HG03432 (cell line): ENCODE measurements around the gene PRR4.

Experiments used
- ATAC-seq: cut with Tn5 transposase; IDR thresholded peaks from one replicate; pipeline ENCODE4 v1.9.1; 2021; ENCODE audit warnings: mild to moderate bottlenecking, moderate library complexity; ENCODE audit not compliant: unreplicated experiment

PRR4 gene

DNA sequence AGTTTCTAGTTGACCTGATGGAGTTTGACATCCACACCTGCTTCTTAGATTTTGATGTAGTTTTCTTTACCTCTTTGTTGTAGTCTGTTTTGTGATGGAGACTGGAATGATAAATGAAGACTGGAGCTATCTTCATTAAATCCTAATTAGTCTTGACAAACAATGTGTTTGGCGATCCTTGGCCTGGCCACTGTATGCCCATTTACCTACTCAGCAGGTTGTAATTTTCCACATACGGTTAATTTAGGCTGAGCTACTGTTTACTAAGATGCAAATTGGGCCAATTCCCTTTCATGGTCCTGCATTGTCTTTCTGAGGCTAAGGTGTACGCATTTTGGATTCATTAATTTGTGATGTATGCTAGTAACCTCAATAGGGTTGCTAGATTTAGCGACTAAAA is 46.7 kb downstream of the PRR4 start, which contains the start of gene TAS2R7:
TAS2R7 (minus strand) TSS at position 41 of the 400 bp plus-strand sequence. CDS start 57 bp downstream, outside the sequence.
- ATAC-seq = no peak

DNA sequence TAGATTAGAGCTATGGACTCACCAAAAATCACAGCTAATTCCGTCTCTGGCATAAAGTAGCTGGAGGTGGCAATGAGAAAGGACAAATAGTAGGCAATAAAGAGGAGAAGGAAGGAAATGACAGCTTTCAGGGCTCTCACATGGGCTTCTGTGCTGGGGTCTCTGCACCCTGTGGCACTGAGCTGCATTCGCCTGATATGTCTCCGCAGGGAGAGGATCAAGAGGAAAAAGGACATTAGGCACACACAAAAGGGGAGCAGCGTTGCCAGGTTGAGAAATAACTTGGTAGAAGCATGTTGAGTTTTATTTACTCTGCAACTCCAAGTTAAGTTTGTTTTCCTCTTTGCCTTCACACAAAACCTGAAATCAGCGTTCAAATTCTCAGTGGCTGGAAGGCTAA is 47.5 kb downstream of the PRR4 start:
- no peak for ATAC-seq
